Measurements from ENCODE around the gene MBOAT7. TPM values are rescaled to one million over a fixed set of nuclear protein-coding genes. Genes with fewer than 3 reads are reported as not detected.

MBOAT7 gene
- total RNA-seq, 1 donor from 2014 or later, result 99.1 TPM

GRCh38 chr19:54162241-54162805 lies 27.1 kb downstream of the MBOAT7 start:
- Mint-ChIP-seq H3K27ac (peak overlapping the region; percentile 74), H3K27me3 (peaks cover 12% of the 10 kb centered on the region), H3K36me3 (ENCODE audit: insufficient read depth) (peaks cover 12% of the 10 kb centered on the region), H3K4me1 (ENCODE audit: low read depth) (peaks cover 27% of the 10 kb centered on the region), H3K4me3 (ENCODE audit: low read depth) (peak overlapping the region; percentile 69), H3K9me3 (ENCODE audit: low read depth) (no peaks in the 10 kb centered on the region)
- no peak for TF ChIP-seq CTCF (IDR thresholded peaks at IDR 0.05; ENCODE audit: unreplicated experiment)
- DNase-seq (ENCODE audit: low spot score, unreplicated experiment), result peak; percentile 51

- DNase-seq (ENCODE audit: low spot score, unreplicated experiment), result no peak
- Mint-ChIP-seq H3K27me3 (peaks cover 12% of the 10 kb centered on the region), H3K36me3 (ENCODE audit: insufficient read depth) (peaks cover 18% of the 10 kb centered on the region), H3K27ac (peak overlapping the region; percentile 98), H3K4me1 (ENCODE audit: low read depth) (peaks cover 27% of the 10 kb centered on the region), H3K4me3 (ENCODE audit: low read depth) (peak overlapping the region; percentile 99), H3K9me3 (ENCODE audit: low read depth) (no peaks in the 10 kb centered on the region)
- no peak for TF ChIP-seq CTCF (IDR thresholded peaks at IDR 0.05; ENCODE audit: unreplicated experiment)
Measured at GRCh38 chr19:54160854-54161253, 28.5 kb downstream of the MBOAT7 start.

- DNase-seq (ENCODE audit: low spot score, unreplicated experiment), result no peak
- peaks cover 12% of the 10 kb centered on the region for H3K27me3 Mint-ChIP-seq
- H3K27ac Mint-ChIP-seq, result peak overlapping the region; percentile 98
- TF ChIP-seq CTCF (IDR thresholded peaks at IDR 0.05; ENCODE audit: unreplicated experiment), result no peak
- peak overlapping the region; percentile 99 for H3K4me3 Mint-ChIP-seq (ENCODE audit: low read depth)
- H3K36me3 Mint-ChIP-seq (ENCODE audit: insufficient read depth), result peaks cover 13% of the 10 kb centered on the region
- no peaks in the 10 kb centered on the region for H3K9me3 Mint-ChIP-seq (ENCODE audit: low read depth)
- peaks cover 27% of the 10 kb centered on the region for H3K4me1 Mint-ChIP-seq (ENCODE audit: low read depth)
Measured at GRCh38 chr19:54160182-54160811, 29.1 kb downstream of the MBOAT7 start.

GRCh38 chr19:54159352-54160181 lies 29.8 kb downstream of the MBOAT7 start, which contains the start of gene LENG1:
TSS of gene LENG1 (minus strand) at chr19:54159721. CDS start at chr19:54159695, 26 bp downstream.
- peaks cover 12% of the 10 kb centered on the region for H3K36me3 Mint-ChIP-seq (ENCODE audit: insufficient read depth)
- peak; percentile 54 for TF ChIP-seq CTCF (IDR thresholded peaks at IDR 0.05; ENCODE audit: unreplicated experiment)
- H3K4me1 Mint-ChIP-seq (ENCODE audit: low read depth), result peaks cover 27% of the 10 kb centered on the region
- peak within 1 kb of the TSS; percentile 98 for H3K27ac Mint-ChIP-seq
- H3K9me3 Mint-ChIP-seq (ENCODE audit: low read depth), result no peaks in the 10 kb centered on the region
- peaks cover 11% of the 10 kb centered on the region for H3K27me3 Mint-ChIP-seq
- peak; percentile 97 for DNase-seq (ENCODE audit: low spot score, unreplicated experiment)
- H3K4me3 Mint-ChIP-seq (ENCODE audit: low read depth), result peak within 1 kb of the TSS; percentile 99

GRCh38 chr19:54158812-54159351 lies 30.5 kb downstream of the MBOAT7 start:
- peaks cover 16% of the 10 kb centered on the region for H3K36me3 Mint-ChIP-seq (ENCODE audit: insufficient read depth)
- no peak for DNase-seq (ENCODE audit: low spot score, unreplicated experiment)
- no peak for TF ChIP-seq CTCF (IDR thresholded peaks at IDR 0.05; ENCODE audit: unreplicated experiment)
- peak overlapping the region; percentile 92 for H3K27ac Mint-ChIP-seq
- peak overlapping the region; percentile 99 for H3K4me3 Mint-ChIP-seq (ENCODE audit: low read depth)
- peaks cover 27% of the 10 kb centered on the region for H3K4me1 Mint-ChIP-seq (ENCODE audit: low read depth)
- peaks cover 6% of the 10 kb centered on the region for H3K27me3 Mint-ChIP-seq
- H3K9me3 Mint-ChIP-seq (ENCODE audit: low read depth), result no peaks in the 10 kb centered on the region
